Anterior cingulate cortex (tissue), 58 donors: Measurements from ENCODE around the gene HOXA6.

Source experiments
- DNase-seq, 58 donors: peaks; one replicate each; lab custom pipeline; 2025; lab: John Stamatoyannopoulos, UW

HOXA6 gene

DNA sequence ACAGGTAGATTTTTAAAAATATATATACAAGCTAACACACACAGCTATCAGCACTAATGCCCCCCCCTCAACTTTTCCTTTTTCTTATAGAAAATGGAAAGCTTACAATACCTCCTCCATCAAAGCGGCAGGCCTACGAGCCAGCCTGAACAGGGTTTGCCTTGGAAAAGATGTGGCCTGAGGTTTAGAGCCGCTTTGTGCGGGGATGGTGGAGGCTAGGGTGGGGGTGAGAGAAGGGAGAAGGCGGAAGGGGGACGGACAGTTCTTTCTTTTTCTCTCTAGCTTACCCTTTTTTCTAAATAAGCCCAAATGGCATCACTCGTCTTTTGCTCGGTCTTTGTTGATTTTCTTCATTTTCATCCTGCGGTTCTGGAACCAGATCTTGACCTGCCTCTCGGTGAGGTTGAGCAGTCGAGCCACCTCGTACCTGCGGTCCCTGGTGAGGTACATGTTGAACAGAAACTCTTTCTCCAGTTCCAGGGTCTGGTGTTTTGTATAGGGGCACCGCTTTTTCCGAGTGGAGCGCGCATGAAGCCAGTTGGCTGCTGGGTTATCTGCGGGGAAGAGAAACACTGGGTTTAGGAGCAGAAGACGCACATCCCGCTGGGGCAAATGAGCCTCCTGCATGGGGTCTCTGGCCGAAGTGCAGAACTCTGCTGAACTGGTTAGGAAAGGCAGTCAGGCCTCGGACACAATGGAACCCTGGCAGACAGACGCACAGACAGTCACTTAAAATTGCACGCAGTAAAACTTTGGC lies 15.9 kb upstream of the HOXA6 start:
- DNase-seq, result no peak

- no peak for DNase-seq
Observed at GRCh38 chr7:27162561-27163287, 15.2 kb upstream of the HOXA6 start.

DNA sequence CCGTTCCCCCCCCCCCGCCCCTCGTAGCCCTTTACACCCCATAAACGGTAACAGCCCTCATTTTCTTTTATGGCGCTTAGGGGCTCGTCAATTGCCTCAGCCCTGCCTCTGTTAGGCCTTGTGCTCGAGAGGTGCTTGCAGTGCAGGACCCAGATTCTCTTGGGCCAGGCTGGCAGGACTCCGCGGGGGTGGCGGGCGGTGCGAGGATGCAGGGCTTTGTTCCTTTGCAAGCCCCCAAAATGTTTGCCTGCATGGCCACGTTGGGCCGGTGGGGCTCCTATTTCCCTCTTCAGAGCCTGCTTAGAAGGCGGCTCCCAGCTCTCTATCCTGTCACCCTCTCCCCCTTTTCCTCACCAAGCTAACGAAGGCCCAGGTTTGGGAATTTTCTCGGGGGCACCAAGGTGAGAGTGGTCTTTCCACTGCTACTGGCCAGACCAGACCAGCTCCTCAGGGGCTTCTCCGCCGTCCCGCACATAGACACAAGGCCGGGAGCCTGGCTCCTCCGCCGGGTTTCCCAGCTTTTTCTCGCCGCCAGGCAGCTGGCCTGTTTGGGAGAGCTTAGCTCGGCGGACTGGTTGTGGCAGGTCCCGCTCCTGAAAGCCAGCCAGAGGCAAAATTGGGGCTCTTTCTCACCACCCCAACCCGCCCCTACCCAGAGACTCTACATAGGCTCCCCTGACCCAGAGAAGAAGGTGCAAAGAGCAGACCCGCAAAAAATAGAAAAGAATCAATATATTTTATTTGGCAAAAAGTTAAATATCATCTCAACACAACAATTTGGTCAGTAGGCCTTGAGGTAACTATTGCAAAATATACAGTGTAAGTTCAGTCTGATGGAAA lies 14.4 kb upstream of the HOXA6 start:
- DNase-seq, result no peak

GRCh38 chr7:27161214-27161720 lies 13.7 kb upstream of the HOXA6 start:
- peak in 1 of 58 donors; percentile 18 for DNase-seq

DNA sequence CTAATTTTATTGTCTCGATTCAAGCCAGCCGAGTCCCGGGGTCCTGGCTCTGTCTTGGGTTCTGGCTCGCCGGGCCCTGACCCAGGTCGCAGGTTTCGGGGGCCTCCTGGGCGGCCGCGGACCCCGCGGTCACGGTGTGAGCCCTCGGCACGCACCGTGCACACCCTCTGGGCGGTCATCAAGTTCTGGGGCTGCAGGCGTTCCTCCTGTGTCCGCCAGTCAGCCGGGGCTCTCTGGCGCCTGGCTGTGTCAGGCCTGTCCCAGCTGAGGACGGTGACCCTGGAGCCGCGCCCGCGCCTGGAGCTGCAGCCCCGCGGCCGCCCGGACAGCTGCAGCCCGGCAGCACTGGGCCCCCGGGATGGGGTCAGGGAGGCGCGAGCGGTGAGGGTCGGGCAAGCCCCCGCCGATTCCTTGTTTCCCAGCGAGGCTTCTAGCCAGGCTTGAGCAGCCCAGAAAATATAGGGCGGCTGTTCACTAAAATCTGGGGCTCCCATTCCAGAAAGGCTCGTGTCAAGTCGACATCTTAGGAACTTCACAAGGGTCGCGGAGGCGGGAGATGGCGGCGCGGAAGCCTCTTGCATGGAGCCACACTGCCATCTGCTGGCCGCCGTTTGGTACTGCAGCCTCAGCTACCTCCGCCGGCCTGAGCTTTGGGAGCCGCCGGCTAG lies 13.1 kb upstream of the HOXA6 start:
- peak in 57 of 58 donors; percentile 11 to 89 (median 60) for DNase-seq

- no peak for DNase-seq
Observed at GRCh38 chr7:27160145-27160545, 12.6 kb upstream of the HOXA6 start.

GRCh38 chr7:27159266-27160144 lies 11.9 kb upstream of the HOXA6 start:
- DNase-seq, result no peak

- DNase-seq, result no peak
Observed at GRCh38 chr7:27158436-27159265, 11.1 kb upstream of the HOXA6 start.

GRCh38 chr7:27157702-27158431 lies 10.3 kb upstream of the HOXA6 start:
- no peak for DNase-seq

DNA sequence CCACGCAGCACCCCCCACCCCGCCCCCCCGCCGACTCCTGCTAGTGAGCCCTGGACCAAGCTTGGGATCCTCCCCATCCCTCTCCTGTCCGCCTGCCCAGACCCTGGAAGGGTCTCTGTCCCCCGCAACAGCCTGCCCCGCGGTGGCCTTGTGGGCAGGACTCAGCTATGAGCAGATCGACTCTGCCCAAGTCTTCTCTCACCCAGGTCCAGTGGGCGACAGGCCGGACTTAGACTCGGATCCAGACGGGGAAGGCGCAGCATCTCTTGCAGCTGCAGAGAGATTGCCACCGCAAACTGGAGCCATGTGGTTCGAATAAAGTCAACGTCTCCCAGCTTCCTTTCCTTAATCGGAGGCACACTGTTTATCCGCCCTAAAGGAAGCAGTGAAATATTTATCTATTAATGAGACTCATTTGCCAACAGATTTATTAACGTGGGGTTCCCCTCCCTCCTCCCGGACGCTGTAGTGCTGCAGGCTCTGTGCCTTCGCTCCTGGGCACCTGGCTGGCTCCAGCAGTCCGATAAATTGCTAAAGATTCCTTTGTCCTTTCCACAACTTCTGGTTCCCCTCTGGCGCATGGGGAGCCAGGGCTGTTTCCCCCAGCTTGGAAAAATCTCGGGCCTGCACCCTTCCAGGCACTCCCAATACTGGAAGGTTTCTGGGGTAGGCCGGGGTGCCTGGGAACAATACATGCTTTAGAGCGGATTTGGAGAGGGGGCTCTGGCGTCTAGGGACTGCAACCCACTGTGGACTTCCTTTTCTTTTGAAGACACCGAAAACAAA lies 9.5 kb upstream of the HOXA6 start:
- DNase-seq, result no peak

DNA sequence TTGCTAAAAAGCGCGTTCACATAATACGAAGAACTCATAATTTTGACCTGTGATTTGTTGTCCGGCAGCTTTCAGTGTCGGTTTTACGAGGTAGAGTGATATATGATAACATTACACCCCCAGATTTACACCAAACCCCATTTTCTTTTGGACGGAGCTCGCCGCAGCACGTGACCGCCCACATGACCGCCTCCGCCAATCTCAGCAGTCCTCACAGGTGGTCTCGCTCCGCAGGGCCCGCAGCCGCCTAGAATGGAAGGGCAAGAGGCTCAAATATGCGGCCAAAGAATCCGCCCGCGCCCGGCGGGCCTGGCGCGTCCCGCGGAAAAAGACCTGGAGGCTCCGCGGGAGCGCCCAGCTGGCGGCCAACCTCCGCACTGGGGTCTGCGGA lies 8.9 kb upstream of the HOXA6 start, which contains the start of gene HOXA7:
Gene HOXA7, minus strand, starts transcription at position 168 of the 391 bp plus-strand sequence. Its CDS starts 130 bp downstream, at position 38.
- no peak for DNase-seq

- no peak for DNase-seq
Observed at GRCh38 chr7:27155816-27156507, 8.4 kb upstream of the HOXA6 start.

DNA sequence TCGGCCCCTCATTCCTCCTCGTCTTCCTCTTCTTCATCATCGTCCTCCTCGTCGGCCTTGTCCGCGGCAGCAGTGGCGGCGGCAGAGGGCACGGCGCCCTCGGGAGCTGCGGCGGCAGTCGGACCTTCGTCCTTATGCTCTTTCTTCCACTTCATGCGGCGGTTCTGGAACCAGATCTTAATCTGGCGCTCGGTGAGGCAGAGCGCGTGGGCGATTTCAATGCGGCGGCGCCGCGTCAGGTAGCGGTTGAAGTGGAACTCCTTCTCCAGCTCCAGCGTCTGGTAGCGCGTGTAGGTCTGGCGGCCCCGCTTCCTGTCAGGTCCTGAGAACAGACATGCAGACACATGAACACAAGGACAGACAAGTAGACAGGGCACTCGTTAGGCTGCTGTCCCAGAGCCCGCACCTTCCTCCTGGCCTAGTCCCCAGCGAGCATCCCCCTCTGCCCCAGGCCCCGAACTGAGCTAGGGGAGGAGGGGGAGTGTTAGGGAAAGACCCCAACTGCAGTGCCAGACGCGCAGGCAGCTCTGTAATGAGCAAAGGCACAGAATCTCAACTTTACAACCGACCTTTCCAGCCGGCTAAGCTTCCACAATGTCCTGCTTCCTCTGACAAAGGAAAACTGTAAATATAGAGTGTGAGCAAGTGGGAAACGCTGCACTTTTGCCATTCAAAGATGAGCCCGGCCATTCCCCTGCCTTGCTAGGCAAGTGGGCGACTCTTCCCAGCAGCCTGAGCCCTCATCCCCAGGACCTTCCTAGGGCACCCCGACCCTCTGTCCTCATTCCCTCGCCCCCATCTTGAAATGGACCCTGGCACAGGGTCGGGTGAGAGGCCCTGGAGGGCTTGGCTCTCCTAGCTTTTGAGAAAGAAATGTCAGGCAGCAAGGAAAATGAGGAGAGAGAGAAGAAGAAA lies 7.6 kb upstream of the HOXA6 start:
- DNase-seq, result no peak

GRCh38 chr7:27154369-27154768 lies 6.8 kb upstream of the HOXA6 start:
- DNase-seq, result no peak

- no peak for DNase-seq
Observed at GRCh38 chr7:27153526-27153925, 6.0 kb upstream of the HOXA6 start.
